Right lung (tissue), 5 donors: ENCODE data around the gene PLOD1. TPM values are rescaled to one million over a fixed set of nuclear protein-coding genes. Genes with fewer than 3 reads are reported as not detected.

Experiments
- DNase-seq, 2 donors: peaks; one replicate each; pipeline ENCODE4 v3.0.0-alpha.2; 2013
- polyA plus RNA-seq, 5 donors: library from polyadenylated mRNA; unstranded; fragments of 120-200 nt; gene quantifications; one replicate each; pipeline versions ENCODE4 v1.2.1 to v1.2.3, GENCODE V29; 2013; ENCODE audit warnings: inconsistent platforms in 1 of 5, low replicate concordance in 1 of 5; ENCODE audit not compliant: insufficient read length in 5 of 5, insufficient read depth in 1 of 5

PLOD1 gene
- polyA plus RNA-seq, 5 donors = 88.8 to 148 (median 135) TPM

- DNase-seq = no peak
Measured at GRCh38 chr1:11970441-11971185, 36.1 kb downstream of the PLOD1 start.

DNA sequence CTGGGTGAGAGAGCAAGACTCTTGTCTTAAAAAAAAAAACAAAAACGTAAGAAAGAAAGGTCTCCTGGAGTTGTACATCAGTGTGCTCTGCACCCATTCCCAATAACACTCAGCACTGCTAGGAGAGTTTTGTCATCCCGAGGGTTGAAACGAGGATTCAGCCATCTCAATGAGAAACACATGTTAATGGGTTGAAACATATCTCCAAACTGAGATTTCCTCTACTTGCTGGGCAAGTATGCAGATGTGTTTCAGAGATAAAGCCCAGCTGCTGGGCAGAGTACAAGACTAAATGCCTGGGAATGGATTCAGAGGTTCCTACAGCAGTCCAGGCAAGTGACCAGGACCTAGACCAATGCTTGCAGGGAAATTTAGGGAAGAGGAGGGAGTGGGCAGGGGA lies 43.1 kb downstream of the PLOD1 start:
- DNase-seq = no peak

DNA sequence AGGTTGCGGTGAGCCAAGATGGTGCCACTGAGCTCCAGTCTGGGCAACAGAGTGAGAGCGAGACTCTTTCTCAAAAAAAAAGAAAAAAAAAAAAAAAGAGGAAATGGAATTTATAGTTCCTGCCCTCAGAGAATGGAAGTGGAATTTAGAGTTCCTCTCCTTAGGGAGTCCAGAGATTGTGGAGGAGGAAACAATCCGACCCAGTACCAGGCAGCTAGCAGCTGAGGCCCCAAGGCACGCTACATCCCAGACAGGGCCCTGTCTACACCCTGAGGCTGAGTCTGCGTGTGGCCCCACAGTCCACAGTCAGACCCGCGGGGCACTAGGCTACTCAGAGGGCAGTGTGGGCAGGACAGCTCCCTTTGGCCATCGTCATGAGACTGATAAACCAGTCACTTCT lies 43.8 kb downstream of the PLOD1 start:
- DNase-seq = no peak

DNA sequence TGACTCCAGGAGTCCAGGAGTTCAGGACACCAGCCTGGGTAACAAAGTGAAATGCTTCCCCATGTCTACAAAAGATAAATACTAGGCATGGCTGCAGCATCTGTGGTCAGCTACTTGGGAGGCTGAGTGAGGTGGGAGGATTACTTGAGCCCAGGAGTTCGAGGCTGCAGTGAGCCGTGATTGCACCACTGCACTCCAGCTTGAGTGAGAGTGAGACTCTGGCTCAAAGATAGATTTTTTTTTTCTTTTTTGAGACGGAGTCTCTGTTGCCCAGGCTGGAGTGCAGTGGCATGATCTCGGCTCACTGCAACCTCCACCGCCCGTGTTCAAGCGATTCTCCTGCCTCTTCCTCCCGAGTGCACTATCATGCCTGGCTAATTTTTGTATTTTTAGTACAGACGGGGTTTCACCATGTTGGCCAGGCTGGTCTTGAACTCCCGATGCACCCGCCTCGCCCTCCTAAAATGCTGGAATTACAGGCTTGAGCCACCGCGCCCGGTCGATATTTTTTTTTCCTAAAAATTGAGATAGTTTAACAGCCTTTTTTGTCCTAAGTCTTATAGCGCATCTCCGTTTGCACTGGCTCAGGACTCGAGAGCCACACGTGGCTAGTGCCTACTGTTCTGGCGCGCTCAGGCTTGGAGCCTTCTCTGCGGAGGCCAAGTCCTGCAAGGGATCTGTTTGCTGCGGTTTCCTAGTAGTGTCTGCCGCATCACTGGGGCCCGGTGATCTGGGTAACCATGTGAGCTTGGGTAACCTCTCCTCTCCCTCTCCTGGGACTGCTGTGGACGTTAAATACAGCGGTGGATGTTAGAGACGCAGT lies 44.7 kb downstream of the PLOD1 start:
- DNase-seq = no peak

- peak; percentile 98 for DNase-seq
Measured at GRCh38 chr1:11979851-11980675, 45.5 kb downstream of the PLOD1 start, which contains the start of gene MFN2. Gene MFN2 (plus strand): TSS chr1:11980444. CDS start chr1:11989169, 8,725 bp downstream.

- DNase-seq = no peak
Measured at GRCh38 chr1:11980676-11980972, 46.1 kb downstream of the PLOD1 start.

DNA sequence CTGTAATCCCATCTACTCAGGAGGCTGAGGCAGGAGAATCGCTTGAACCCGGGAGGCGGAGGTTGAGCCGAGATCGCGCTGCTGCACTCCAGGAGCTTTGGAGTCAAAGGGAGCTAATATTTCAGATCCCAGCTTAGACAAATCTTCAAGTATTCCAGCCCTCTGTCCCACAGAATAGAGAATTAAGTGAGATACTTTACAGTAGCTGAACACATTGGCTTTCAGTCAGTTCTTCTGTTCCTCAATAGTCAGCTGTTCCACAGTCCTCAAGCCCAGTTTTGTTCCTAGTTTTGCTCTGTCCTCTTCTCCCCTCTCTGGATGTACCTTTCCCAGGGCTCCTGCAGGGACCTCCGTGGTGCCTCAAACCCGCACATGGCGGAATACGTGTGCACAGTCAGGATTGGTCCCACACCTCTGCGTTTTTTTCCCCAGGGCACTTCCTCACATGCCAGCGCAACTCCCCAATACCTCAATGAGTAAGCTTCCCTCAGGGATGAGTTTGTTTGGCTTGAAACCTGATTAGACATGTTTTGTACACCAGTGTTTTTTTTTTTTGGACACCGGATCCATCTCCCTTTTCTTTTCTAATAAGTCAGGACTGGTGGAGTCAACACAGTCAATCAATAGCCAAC lies 47.0 kb downstream of the PLOD1 start:
- no peak for DNase-seq

- DNase-seq = no peak
Measured at GRCh38 chr1:11982010-11982392, 47.5 kb downstream of the PLOD1 start.

DNA sequence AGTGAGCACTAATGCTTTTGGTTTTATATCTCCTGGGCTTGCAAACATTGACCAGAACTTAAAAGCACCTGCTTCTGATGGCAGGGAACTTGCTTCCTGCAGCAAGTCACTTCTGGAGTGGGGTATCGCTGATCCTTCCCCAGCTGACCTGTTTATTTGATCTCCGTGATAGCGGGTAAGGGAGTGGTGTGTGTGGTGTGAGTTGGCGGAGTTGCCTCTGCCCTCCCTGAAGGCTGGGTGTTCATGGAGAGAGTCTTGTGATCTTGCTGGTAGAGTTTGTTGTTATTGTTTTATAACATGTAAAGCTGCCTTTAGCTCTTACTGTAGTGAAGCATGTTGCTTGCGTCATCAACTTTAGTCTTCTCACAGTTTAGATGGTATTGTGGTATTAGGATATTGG lies 49.6 kb downstream of the PLOD1 start:
- DNase-seq = no peak

DNA sequence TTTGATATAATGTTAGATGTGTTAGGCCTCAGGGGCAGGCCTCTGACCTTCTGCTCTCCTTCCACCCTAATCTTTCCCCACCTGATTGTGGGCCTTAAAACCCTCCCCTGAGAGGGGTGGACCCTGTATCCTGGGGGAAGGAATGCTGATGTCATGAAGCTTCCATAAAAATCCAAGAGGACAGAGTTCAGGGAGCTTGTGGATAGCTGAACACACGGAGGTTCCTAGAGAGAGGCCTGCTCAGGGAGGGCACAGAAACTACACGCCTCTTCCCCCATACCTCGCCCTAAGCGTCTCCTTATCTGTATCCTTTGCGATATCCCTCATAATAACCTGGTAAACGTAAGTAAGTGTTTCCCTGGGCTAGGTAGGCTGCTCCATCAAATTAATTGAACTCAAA lies 50.1 kb downstream of the PLOD1 start:
- no peak for DNase-seq

GRCh38 chr1:11985171-11985570 lies 50.7 kb downstream of the PLOD1 start:
- no peak for DNase-seq

DNA sequence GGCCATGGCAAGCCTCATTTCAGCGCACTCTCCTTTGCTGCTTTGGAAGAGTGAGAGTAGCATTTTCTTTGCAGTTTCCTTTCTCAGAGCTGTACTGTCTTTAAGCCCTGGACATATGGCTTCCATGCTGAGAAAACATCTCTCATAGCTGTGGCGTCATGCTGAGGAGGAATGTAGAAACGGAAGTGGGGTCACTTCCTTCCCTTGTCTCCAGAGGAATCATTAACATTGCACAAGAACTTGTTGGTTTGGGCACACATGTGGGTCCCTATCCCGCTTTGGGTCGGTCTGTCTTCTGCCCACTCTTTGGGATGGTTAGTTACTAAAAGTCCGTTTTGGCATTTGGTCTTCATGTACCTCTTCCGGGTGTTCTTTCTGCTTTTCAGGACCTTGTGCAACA lies 51.3 kb downstream of the PLOD1 start:
- no peak for DNase-seq

DNA sequence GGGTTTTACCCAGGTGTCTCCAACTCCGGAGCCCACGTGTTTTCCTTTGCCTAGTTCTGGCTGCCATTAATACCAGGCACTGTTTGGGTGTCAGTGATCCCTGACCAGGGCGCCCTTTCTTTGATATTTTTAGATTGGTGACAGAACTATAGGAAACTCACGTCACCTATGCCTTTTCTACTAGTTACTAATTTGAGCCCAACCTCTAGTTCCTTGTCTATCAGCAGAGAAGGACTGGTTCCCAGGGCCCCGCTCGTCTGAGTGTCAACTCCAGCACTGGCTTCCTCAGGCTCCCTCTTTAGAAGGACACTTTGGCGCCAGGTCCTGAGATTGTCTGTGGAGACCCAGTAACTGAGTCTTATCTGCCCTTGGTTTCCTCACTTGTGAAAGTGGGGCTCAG lies 55.2 kb downstream of the PLOD1 start:
- no peak for DNase-seq

GRCh38 chr1:11990303-11991032 lies 56.0 kb downstream of the PLOD1 start:
- no peak for DNase-seq

GRCh38 chr1:11991969-11992676 lies 57.6 kb downstream of the PLOD1 start:
- DNase-seq = no peak

DNA sequence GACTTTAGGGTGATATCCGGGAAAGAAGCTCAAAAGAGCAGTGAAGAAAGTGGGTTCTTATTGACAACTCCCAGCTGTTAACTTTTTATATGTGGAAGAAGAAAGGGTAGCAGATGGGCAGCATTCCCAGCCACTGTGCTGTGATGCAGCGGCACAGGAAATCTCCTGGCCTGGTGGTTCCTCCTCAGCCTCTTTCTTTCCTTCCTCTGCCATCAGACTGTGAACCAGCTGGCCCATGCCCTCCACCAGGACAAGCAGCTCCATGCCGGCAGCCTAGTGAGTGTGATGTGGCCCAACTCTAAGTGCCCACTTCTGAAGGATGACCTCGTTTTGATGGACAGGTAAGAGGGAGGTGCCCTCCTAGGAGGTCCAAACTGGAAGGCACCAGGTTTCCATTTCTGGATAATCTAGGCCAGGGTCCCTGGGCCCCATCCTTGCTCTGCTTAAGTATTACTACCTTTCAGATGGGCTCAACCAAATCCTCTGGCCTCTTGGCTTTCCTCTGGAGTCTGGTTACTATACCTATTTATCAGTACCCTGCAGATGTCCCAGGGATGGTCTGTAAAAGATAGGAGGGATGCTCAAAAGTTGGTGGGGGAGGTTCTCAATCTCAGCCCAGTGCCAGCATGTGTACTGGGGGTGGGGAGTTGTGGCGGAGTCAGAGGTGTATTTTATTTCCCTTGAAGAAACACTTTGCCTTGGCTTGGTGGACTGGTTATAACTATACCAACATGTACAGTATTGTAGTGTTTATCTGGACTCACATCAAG lies 62.7 kb downstream of the PLOD1 start:
- DNase-seq = no peak

- DNase-seq = no peak
Measured at GRCh38 chr1:11998636-11999035, 64.1 kb downstream of the PLOD1 start.

DNA sequence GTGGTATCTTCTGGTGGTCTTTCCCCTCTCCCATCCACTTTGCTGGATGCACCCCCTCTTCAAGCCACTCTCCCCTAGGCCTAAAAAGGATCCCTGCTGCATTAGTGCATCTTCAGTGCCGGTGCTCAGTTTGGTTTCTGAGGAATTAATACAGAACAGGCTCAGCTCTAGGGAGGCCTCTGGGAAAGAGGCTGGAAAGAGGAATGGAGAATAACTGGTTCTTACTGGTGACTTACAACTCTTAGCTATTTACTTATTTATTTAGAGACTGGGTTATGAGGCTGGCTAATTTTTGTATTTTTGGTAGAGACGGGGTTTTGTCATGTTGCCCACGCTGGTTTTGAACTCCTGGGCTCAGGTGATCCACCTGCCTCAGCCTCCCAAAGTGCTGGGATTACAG lies 64.7 kb downstream of the PLOD1 start:
- no peak for DNase-seq

GRCh38 chr1:12001249-12001917 lies 66.9 kb downstream of the PLOD1 start:
- DNase-seq = no peak
